ENCODE data around the gene HPSE2. TPM values are rescaled to one million over a fixed set of nuclear protein-coding genes. Genes with fewer than 3 reads are reported as not detected.

The HPSE2 gene
- polyA plus RNA-seq, 1 experiment = not detected

DNA sequence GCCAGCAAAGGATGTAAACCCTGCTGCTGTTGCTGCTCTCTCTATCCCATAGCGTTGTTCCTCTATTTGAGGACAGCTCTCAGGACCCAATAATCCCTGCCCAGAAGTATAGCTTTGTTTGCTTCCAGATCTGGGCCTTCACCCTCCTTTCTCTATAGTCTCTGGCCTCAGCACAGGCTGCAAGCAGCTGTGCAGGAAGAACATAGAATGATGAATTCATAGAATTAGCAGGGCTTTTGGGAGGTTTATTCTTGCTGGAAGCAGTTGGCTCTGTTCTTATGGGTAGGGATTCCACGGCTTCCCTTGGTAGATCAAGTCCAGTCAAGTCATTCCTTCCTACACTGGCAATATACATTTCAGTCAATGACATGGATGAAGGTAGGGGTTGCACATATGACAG, 354.7 kb downstream of the HPSE2 start:
- no peak for DNase-seq (ENCODE audit: low read depth, low spot score)
- Histone ChIP-seq H3K4me3 (ENCODE audit: low read depth, low read length) (no peak overlapping the region), H3K9me3 (ENCODE audit: control insufficient read depth, insufficient read depth, low read length) (no peaks in the 10 kb centered on the region), H3K27me3 (ENCODE audit: control insufficient read depth, insufficient read depth, low read length) (no peaks in the 10 kb centered on the region), H3K27ac (ENCODE audit: low read depth, low read length) (no peak overlapping the region)
- CTCF ChIA-PET = no interaction called here
- no peak for TF ChIP-seq CTCF (IDR thresholded peaks at IDR 0.05; ENCODE audit: low read depth, low read length)
- POLR2A ChIA-PET = no interaction called here

GRCh38 chr10:98878921-98879320, 356.7 kb downstream of the HPSE2 start:
- POLR2A ChIA-PET = interaction anchor here (0.7 kb wide), 1 partner anchor 424 kb away, joined by 6 read pairs; no protein-coding TSS in a partner anchor
- DNase-seq (ENCODE audit: low read depth, low spot score) = no peak
- Histone ChIP-seq H3K27me3 (ENCODE audit: control insufficient read depth, insufficient read depth, low read length) (no peaks in the 10 kb centered on the region), H3K9me3 (ENCODE audit: control insufficient read depth, insufficient read depth, low read length) (no peaks in the 10 kb centered on the region), H3K27ac (ENCODE audit: low read depth, low read length) (no peak overlapping the region), H3K4me3 (ENCODE audit: low read depth, low read length) (no peak overlapping the region)
- no peak for TF ChIP-seq CTCF (IDR thresholded peaks at IDR 0.05; ENCODE audit: low read depth, low read length)
- CTCF ChIA-PET = no interaction called here

DNA sequence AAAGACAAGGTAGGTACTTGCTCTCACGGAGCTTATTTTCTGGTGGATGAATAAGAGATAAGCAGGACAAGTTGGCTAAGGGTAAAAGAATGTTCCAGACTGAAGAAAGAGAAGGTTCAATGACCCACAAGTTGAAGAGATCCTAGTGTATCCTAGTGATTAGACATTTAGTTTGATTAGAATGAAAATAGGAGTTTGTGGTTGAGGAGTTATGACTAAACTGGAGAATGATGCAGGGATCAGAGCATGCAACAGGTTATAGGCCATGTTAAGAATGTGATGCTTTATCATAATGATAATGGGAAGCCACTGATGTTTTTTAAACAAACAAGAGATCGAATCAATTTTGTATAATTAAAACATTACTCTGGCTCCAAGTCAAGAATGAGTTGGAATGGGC, 357.2 kb downstream of the HPSE2 start:
- ChIA-PET CTCF (no interaction called here), POLR2A (no interaction called here)
- Histone ChIP-seq H3K4me3 (ENCODE audit: low read depth, low read length) (no peak overlapping the region), H3K9me3 (ENCODE audit: control insufficient read depth, insufficient read depth, low read length) (no peaks in the 10 kb centered on the region), H3K27me3 (ENCODE audit: control insufficient read depth, insufficient read depth, low read length) (no peaks in the 10 kb centered on the region), H3K27ac (ENCODE audit: low read depth, low read length) (no peak overlapping the region)
- DNase-seq (ENCODE audit: low read depth, low spot score) = no peak
- TF ChIP-seq CTCF (IDR thresholded peaks at IDR 0.05; ENCODE audit: low read depth, low read length) = no peak

DNA sequence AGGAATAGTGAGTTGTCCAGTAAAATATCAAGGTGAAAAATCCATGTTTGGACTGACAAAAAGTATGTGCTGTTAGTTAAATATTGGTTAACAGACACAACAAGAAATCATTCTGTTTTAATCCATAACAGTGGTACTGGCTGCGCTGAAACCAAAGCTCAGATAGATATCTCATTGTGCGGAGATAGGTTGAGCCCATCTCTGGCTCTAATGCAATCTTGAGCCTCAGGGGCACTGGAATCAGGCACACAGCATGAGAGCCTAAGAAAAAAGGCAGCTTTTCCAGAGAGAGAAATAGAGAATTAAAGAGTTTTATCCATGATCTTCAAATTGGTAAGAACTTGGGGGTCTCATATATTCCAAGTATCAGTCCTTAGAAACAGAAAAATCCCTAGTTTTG, 373.7 kb downstream of the HPSE2 start:
- Histone ChIP-seq H3K4me3 (ENCODE audit: low read depth, low read length) (no peak overlapping the region), H3K27me3 (ENCODE audit: control insufficient read depth, insufficient read depth, low read length) (no peaks in the 10 kb centered on the region), H3K9me3 (ENCODE audit: control insufficient read depth, insufficient read depth, low read length) (no peaks in the 10 kb centered on the region), H3K27ac (ENCODE audit: low read depth, low read length) (no peak overlapping the region)
- ChIA-PET POLR2A (no interaction called here), CTCF (no interaction called here)
- no peak for TF ChIP-seq CTCF (IDR thresholded peaks at IDR 0.05; ENCODE audit: low read depth, low read length)
- DNase-seq (ENCODE audit: low read depth, low spot score) = no peak

- ChIA-PET POLR2A (no interaction called here), CTCF (no interaction called here)
- Histone ChIP-seq H3K27ac (ENCODE audit: low read depth, low read length) (no peak overlapping the region), H3K27me3 (ENCODE audit: control insufficient read depth, insufficient read depth, low read length) (no peaks in the 10 kb centered on the region), H3K9me3 (ENCODE audit: control insufficient read depth, insufficient read depth, low read length) (no peaks in the 10 kb centered on the region), H3K4me3 (ENCODE audit: low read depth, low read length) (no peak overlapping the region)
- TF ChIP-seq CTCF (IDR thresholded peaks at IDR 0.05; ENCODE audit: low read depth, low read length) = peak; percentile 32
- DNase-seq (ENCODE audit: low read depth, low spot score) = no peak
Measured at GRCh38 chr10:98858525-98858924, 377.1 kb downstream of the HPSE2 start.

Measured in AG04450 (cell line).